A549 (cell line): ENCODE measurements around the gene TFAM. TPM values are rescaled to one million over a fixed set of nuclear protein-coding genes. Genes with fewer than 3 reads are reported as not detected.

Experiments used
- ATAC-seq, 2 experiments: fragments of 200-7000 bp in 1 of 2; fragments of >200 bp in 1 of 2; cut with Nextera tagmentation in 1 of 2; cut with Tn5 transposase in 1 of 2; 3 replicates each; pipeline versions ENCODE4 v1.8.0 to v1.9.1; 2018 to 2020; ENCODE audit warnings: mild to moderate bottlenecking in 1 of 2, moderate library complexity in 1 of 2
- CTCF ChIA-PET: fragments of 300-600 bp; sonication (Branson Sonifier 250); formaldehyde crosslinking; extraction: SDS; loops from one replicate; lab custom pipeline; 2021; ENCODE audit warnings: antibody characterized with exemption, inconsistent platforms; lab: Yijun Ruan, JAX
- POLR2A ChIA-PET: fragments of 350-600 bp; formaldehyde crosslinking; extraction: SDS; loops from one replicate; lab custom pipeline; 2021; ENCODE audit warnings: antibody characterized with exemption, inconsistent platforms; lab: Yijun Ruan, JAX
- DNase-seq, 2 experiments: peaks; one replicate each; pipeline versions ENCODE4 v3.0.0 to v3.0.0-alpha.2; 2011 to 2016; ENCODE audit warnings: low read depth in 1 of 2, low spot score in 1 of 2
- FAIRE-seq: peaks from 2 replicates; lab custom pipeline; 2011; peaks lifted over from hg19 to GRCh38; lab: Jason Lieb, UNC
- H3K27ac ChIP-seq, 2 experiments: fragments of >200 bp; sonication (Bioruptor Twin); formaldehyde crosslinking; 3 replicates each; pipeline ENCODE4 v1.5.1; 2016 to 2017
- H3K4me1 ChIP-seq: fragments of >200 bp; sonication (Bioruptor Twin); formaldehyde crosslinking; 3 replicates; pipeline ENCODE4 v1.6.1; 2016
- H3K4me2 ChIP-seq: fragments of >200 bp; sonication (Bioruptor Twin); formaldehyde crosslinking; 3 replicates; pipeline ENCODE4 v1.6.1; 2016
- H3K4me3 ChIP-seq: fragments of >200 bp; sonication (Bioruptor Twin); formaldehyde crosslinking; 3 replicates; pipeline ENCODE4 v1.5.1; 2016
- H3K9me3 ChIP-seq: fragments of >200 bp; sonication (Bioruptor Twin); formaldehyde crosslinking; 3 replicates; pipeline ENCODE4 v1.6.1; 2016
- CBX8 ChIP-seq: fragments of 200-600 bp; sonication (generic); IDR thresholded peaks from 2 replicates; pipeline ENCODE4 v1.6.1; 2016
- CEBPB ChIP-seq, 2 experiments: fragments of >200 bp in 1 of 2; sonication (Bioruptor Twin) in 1 of 2; formaldehyde crosslinking in 1 of 2; IDR thresholded peaks; 2 replicates each; pipeline ENCODE4 v1.6.1; 2012 to 2016
- EHMT2 ChIP-seq: fragments of 200-600 bp; sonication (generic); IDR thresholded peaks from 2 replicates; pipeline ENCODE4 v1.6.1; 2016; ENCODE audit warnings: antibody characterized with exemption, low read depth, mild to moderate bottlenecking, moderate library complexity
- EP300 ChIP-seq, 2 experiments: fragments of >200 bp; sonication (Bioruptor Twin); formaldehyde crosslinking; IDR thresholded peaks; 2 replicates in 1 of 2; 3 replicates in 1 of 2; pipeline ENCODE4 v1.6.1; 2016 to 2017
- ESRRA ChIP-seq: fragments of 150-350 bp; IDR thresholded peaks from 2 replicates; pipeline ENCODE4 v1.6.1; 2014; ENCODE audit warnings: mild to moderate bottlenecking, low read length, borderline replicate concordance
- FOSB ChIP-seq: fragments of 250-450 bp; sonication (Bioruptor Pico); IDR thresholded peaks from 2 replicates; pipeline ENCODE4 v1.5.0; 2020; ENCODE audit warnings: mild to moderate bottlenecking, moderate library complexity
- FOXS1 ChIP-seq: fragments of 250-450 bp; sonication (Bioruptor Pico); IDR thresholded peaks from 2 replicates; pipeline ENCODE4 v1.5.0; 2020; ENCODE audit warnings: mild to moderate bottlenecking, moderate library complexity
- HDAC2 ChIP-seq: fragments of 200-600 bp; sonication (generic); IDR thresholded peaks from 2 replicates; pipeline ENCODE4 v1.6.1; 2016
- HOXA7 ChIP-seq: fragments of 250-450 bp; sonication (Bioruptor Pico); IDR thresholded peaks from 2 replicates; pipeline ENCODE4 v1.5.0; 2020; ENCODE audit warnings: mild to moderate bottlenecking, moderate library complexity
- HOXB5 ChIP-seq: fragments of 250-450 bp; sonication (Bioruptor Pico); IDR thresholded peaks from 2 replicates; pipeline ENCODE4 v1.5.0; 2020; ENCODE audit warnings: mild to moderate bottlenecking, moderate library complexity
- JUN ChIP-seq, 2 experiments: fragments of >200 bp; sonication (Bioruptor Twin); formaldehyde crosslinking; IDR thresholded peaks; 2 replicates in 1 of 2; 3 replicates in 1 of 2; pipeline ENCODE4 v1.6.1; 2016 to 2017
- KDM1A ChIP-seq: fragments of 200-600 bp; sonication (generic); IDR thresholded peaks from 2 replicates; pipeline ENCODE4 v1.6.1; 2016; ENCODE audit warnings: low read depth, mild to moderate bottlenecking
- MAFK ChIP-seq: fragments of 450-650 bp; IDR thresholded peaks from 2 replicates; pipeline ENCODE4 v1.6.1; 2014; ENCODE audit not compliant: partially characterized antibody
- MAZ ChIP-seq: fragments of 150-350 bp; IDR thresholded peaks from 2 replicates; pipeline ENCODE4 v1.6.1; 2014; ENCODE audit warnings: antibody characterized with exemption, low read depth, low read length, borderline replicate concordance
- NFE2L2 ChIP-seq: fragments of 150-350 bp; conservative IDR thresholded peaks from 2 replicates; pipeline ENCODE4 v1.6.1; 2014; ENCODE audit warnings: low read length
- POLR2AphosphoS2 ChIP-seq: conservative IDR thresholded peaks from 2 replicates; pipeline ENCODE4 v1.6.1; 2012; ENCODE audit warnings: low read length, improper control_type of control experiment, inconsistent platforms
- RAD21 ChIP-seq, 2 experiments: fragments of >200 bp in 1 of 2; sonication (Bioruptor Twin) in 1 of 2; formaldehyde crosslinking in 1 of 2; IDR thresholded peaks in 1 of 2; conservative IDR thresholded peaks in 1 of 2; 2 replicates in 1 of 2; 3 replicates in 1 of 2; pipeline ENCODE4 v1.6.1; 2012 to 2018; ENCODE audit warnings: inconsistent platforms in 1 of 2
- RARB ChIP-seq: fragments of 250-450 bp; sonication (Bioruptor Pico); IDR thresholded peaks from 2 replicates; pipeline ENCODE4 v1.8.0; 2021; ENCODE audit warnings: mild to moderate bottlenecking, moderate library complexity
- RNF2 ChIP-seq: fragments of 200-600 bp; sonication (generic); IDR thresholded peaks from 2 replicates; pipeline ENCODE4 v1.6.1; 2016; ENCODE audit warnings: low read depth, mild to moderate bottlenecking, antibody characterized with exemption, moderate library complexity, borderline replicate concordance
- SMC3 ChIP-seq: fragments of >200 bp; sonication (Bioruptor Twin); formaldehyde crosslinking; IDR thresholded peaks from 3 replicates; pipeline ENCODE4 v1.6.1; 2018; ENCODE audit warnings: inconsistent platforms
- TFCP2L1 ChIP-seq: fragments of 250-450 bp; sonication (Bioruptor Pico); IDR thresholded peaks from 2 replicates; pipeline ENCODE4 v1.5.0; 2021; ENCODE audit warnings: mild to moderate bottlenecking
- ZNF302 ChIP-seq: fragments of 250-450 bp; sonication (Bioruptor Pico); IDR thresholded peaks from 2 replicates; pipeline ENCODE4 v1.9.0; 2021; ENCODE audit warnings: inconsistent platforms, mild to moderate bottlenecking, moderate library complexity
- WGBS: methylation state at CpG from one replicate; pipeline ENCODE4 v1.1.6; 2017; ENCODE audit errors: missing lambda C conversion rate; 5-methylcytosine and 5-hydroxymethylcytosine counted together
- polyA plus RNA-seq, 4 experiments: library from polyadenylated mRNA; depleted of rRNA in 3 of 4; stranded (reverse); fragments of >200 nt; fragmentation: RNase III in 1 of 4; extraction: RNeasy Plus Mini Kit Qiagen cat#74134 plus additional on column Dnase treatment in 1 of 4; gene quantifications; 2 replicates in 3 of 4; 3 replicates in 1 of 4; pipeline ENCODE4 v1.2.3, GENCODE V29; 2011 to 2017
- TF ChIP-seq, protein P1 (sequence below): IDR thresholded peaks from 2 replicates; pipeline ENCODE4 v1.6.1; 2012
- TF ChIP-seq, protein P2 (sequence below): fragments of >200 bp; sonication (Bioruptor Twin); formaldehyde crosslinking; IDR thresholded peaks from 2 replicates; pipeline ENCODE4 v1.6.1; 2016

TFAM gene
- polyA plus RNA-seq, 2 of the 4 experiments (the other 2 are of a cell fraction) = 61.2 to 66.9 TPM

DNA sequence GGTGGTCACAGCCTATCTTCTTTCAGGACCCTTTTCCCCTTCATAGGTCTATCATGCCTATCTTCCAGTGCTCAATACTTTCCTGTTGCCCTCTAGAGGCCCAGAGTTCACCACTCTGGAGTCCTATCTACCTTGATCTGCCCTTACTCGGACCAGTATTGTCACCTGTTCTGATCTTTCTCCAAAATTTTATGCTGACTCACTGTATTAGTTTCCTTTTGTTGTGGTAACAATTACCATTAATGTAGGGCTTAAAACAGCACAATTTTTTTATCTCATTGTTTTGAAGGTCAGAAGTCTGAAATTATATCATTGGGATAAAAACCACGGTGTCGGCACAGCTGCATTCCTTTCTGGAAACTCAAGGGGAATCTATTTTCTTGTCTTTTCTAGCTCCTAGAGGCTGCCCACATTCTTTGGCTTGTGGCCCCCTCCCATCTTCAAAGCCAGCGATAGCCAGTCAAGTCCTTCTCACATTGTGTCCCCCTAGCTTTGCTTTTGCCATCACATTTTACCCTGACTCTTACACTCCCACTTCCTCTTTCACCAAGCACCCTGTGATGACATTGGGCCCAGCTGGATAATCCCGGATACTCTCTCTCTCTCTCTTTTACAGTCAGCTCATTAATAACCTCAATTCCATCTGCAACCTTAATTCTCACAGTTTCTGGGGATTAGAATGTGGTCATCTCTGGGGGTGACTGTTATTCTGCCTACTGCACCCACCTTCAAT, 54.6 kb downstream of the TFAM start:
- no peak overlapping the region for H3K4me2 ChIP-seq
- POLR2A ChIA-PET = no interaction called here
- no peaks in the 10 kb centered on the region for H3K9me3 ChIP-seq
- H3K4me3 ChIP-seq = no peak overlapping the region
- DNase-seq (no peak), ATAC-seq (no peak), FAIRE-seq (no peak)
- peaks cover 27% of the 10 kb centered on the region for H3K4me1 ChIP-seq
- CTCF ChIA-PET = interaction anchor here (0.8 to 2.2 kb wide), 2 partner anchors 25 to 73 kb away, joined by 3 to 5 read pairs; no protein-coding TSS in a partner anchor
- TF ChIP-seq RNF2 (no peak), RARB (CRISPR knock-in tag) (no peak), EHMT2 (no peak), JUN (IDR thresholded peaks at IDR 0.05) (no peak), ESRRA (no peak), FOSB (no peak), CEBPB (IDR thresholded peaks at IDR 0.05) (no peak), KDM1A (no peak), ZNF302 (CRISPR knock-in tag) (no peak), MAFK (no peak), HDAC2 (no peak), RAD21 (conservative IDR thresholded peaks at IDR 0.05 in 1 of 2, IDR thresholded peaks at IDR 0.05 in 1 of 2) (no peak), POLR2AphosphoS2 (no peak), TFCP2L1 (CRISPR knock-in tag) (no peak), NFE2L2 (no peak)
- TF ChIP-seq, protein P1, sequence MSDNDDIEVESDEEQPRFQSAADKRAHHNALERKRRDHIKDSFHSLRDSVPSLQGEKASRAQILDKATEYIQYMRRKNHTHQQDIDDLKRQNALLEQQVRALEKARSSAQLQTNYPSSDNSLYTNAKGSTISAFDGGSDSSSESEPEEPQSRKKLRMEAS = no peak
- peak overlapping the region in 1 of 2 experiments; percentile 31; a peak in 1 of 6 replicates for H3K27ac ChIP-seq
- 74% methylated on average over 5 of the region's 5 CpGs for WGBS

DNA sequence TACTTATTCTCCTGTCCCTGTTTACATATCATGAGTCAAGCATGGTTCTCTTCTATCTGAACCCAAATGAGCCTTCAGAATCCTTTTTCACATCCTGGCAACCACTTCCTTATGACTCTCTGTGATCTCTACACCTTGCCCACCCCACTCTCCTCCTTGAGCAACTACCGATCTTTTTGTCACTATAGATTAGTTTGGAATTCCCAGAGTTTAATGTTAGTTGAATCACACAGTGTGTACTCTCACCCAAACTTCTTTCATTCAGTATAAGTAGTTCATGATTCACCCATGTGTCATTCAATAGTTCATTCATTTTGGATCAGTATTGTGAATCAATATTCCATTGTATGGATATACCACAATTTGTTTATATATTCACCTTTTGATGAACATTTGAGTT, 55.3 kb downstream of the TFAM start:
- no peak overlapping the region for H3K4me3 ChIP-seq
- no peak for DNase-seq
- H3K27ac ChIP-seq = no peak overlapping the region
- H3K4me1 ChIP-seq = peaks cover 21% of the 10 kb centered on the region
- TF ChIP-seq MAZ = no peak
- no peak for TF ChIP-seq SMC3
- TF ChIP-seq TFCP2L1 (CRISPR knock-in tag) = no peak
- TF ChIP-seq ZNF302 (CRISPR knock-in tag) = no peak
- TF ChIP-seq CBX8 = no peak
- no peak for TF ChIP-seq HOXA7 (CRISPR knock-in tag)
- TF ChIP-seq, protein P2, sequence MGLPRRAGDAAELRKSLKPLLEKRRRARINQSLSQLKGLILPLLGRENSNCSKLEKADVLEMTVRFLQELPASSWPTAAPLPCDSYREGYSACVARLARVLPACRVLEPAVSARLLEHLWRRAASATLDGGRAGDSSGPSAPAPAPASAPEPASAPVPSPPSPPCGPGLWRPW = no peak
- TF ChIP-seq, all 56 proteins: peak for 0
- no peak for ATAC-seq
- 3% methylated on average over 1 of the region's 1 CpG for WGBS
- CTCF ChIA-PET = interaction anchor here (2.2 kb wide), 1 partner anchor 26 kb away, joined by 5 read pairs; no protein-coding TSS in a partner anchor
- no peak overlapping the region for H3K4me2 ChIP-seq
- no peaks in the 10 kb centered on the region for H3K9me3 ChIP-seq
- no peak for FAIRE-seq
- POLR2A ChIA-PET = no interaction called here

DNA sequence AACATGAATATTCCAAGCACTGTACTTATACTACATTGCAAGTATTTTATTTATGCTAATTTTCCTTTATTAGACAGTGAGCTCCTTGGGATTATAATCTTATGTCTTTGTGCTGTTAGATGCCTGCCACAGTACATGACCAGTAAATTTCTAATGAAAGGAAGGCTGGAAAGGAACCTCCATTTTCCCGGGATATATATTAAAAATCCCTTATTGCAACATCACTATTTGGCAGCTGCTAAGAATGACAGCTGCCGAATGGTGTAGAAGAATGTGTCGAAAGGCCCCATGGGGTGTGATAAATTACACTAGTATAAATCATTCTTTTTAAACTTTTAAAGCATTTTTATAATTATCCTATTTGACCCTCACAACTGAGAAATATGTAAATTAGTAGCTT, 59.1 kb downstream of the TFAM start:
- ATAC-seq (no peak), DNase-seq (no peak), FAIRE-seq (no peak)
- POLR2A ChIA-PET = interaction anchor here (0.5 kb wide), 1 partner anchor 9 kb away, joined by 4 read pairs; no protein-coding TSS in a partner anchor
- H3K4me2 ChIP-seq = no peak overlapping the region
- 51% methylated on average over 3 of the region's 3 CpGs for WGBS
- TF ChIP-seq HOXB5 (CRISPR knock-in tag) (no peak), RARB (CRISPR knock-in tag) (no peak), EP300 (IDR thresholded peaks at IDR 0.05) (no peak), FOXS1 (no peak)
- no peak overlapping the region for H3K4me3 ChIP-seq
- no peak overlapping the region for H3K27ac ChIP-seq
- H3K4me1 ChIP-seq = no peaks in the 10 kb centered on the region
- H3K9me3 ChIP-seq = 0 out of 3 replicates have a peak, but pooled peaks cover 2% of the 10 kb centered on the region
- CTCF ChIA-PET = interaction anchor here (0.6 kb wide), 1 partner anchor 34 kb away, joined by 3 read pairs; no protein-coding TSS in a partner anchor
